ENCODE results near the gene RBCK1.

The RBCK1 gene

GRCh38 chr20:428658-429200 is 20.6 kb downstream of the RBCK1 start:
- Histone ChIP-seq H3K4me2 (ENCODE audit: low read length) (no peak overlapping the region), H3K27ac (no peak overlapping the region), H3K27me3 (ENCODE audit: control insufficient read depth, insufficient read depth, low read length) (no peaks in the 10 kb centered on the region), H3K36me3 (ENCODE audit: control insufficient read depth, insufficient read depth, low read length) (no peaks in the 10 kb centered on the region), H3K9ac (no peak overlapping the region), H2AFZ (no peak overlapping the region), H3K4me3 (ENCODE audit: low read depth, low read length) (no peak overlapping the region), H3K79me2 (no peaks in the 10 kb centered on the region), H3K4me1 (no peaks in the 10 kb centered on the region), H3K9me3 (ENCODE audit: control insufficient read depth, low read length) (no peaks in the 10 kb centered on the region)
- TF ChIP-seq CTCF (IDR thresholded peaks at IDR 0.05), result no peak

DNA sequence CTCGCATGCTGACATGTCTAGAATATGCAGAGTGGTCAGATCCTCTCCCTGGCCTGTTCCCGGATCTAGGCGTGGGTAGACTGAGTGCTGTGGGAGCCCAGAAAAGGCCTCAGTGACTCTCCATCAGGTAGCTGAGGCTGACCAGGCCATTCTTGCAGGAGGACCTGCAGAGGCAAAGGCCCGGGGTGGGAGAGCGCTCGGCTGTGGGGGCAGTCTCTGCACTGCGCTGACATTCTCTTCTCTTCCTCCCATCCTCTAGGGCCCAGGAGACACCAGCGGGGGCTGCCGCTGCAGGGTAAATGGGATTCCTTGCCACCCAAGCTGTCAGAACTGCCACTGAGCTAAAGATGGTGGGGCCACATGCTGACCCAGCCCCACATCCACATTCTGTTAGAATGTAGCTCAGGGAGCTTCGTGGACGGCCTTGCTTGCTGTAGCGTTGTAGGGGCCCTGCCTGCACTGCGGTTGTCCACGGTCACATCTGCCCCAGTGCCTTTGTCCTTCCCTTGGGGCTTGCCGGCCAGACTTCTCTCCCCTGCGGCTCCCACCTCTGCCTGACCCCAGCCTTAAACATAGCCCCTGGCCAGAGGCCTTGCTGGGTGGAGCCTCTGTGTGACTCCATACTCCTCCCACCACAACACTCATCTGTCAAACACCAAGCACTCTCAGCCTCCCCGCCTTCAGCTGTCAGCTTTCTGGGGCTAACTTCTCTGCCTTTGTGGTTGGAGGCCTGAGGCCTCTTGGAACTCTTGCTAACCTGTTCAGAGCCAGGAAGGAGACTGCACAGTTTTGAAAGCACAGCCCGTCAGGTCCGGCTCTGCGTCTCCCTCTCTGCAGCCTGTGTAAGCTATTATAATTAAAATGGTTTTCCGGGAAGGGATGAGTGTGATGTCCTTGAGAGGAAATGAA is 22.2 kb downstream of the RBCK1 start:
- Histone ChIP-seq H3K4me3 (ENCODE audit: low read depth, low read length) (no peak overlapping the region), H3K36me3 (ENCODE audit: control insufficient read depth, insufficient read depth, low read length) (no peaks in the 10 kb centered on the region), H3K9ac (no peak overlapping the region), H3K27me3 (ENCODE audit: control insufficient read depth, insufficient read depth, low read length) (no peaks in the 10 kb centered on the region), H3K27ac (no peak overlapping the region), H3K4me1 (no peaks in the 10 kb centered on the region), H3K4me2 (ENCODE audit: low read length) (no peak overlapping the region), H3K9me3 (ENCODE audit: control insufficient read depth, low read length) (no peaks in the 10 kb centered on the region), H3K79me2 (no peaks in the 10 kb centered on the region), H2AFZ (no peak overlapping the region)
- TF ChIP-seq CTCF (IDR thresholded peaks at IDR 0.05), result no peak

GRCh38 chr20:431012-431904 is 23.2 kb downstream of the RBCK1 start:
- H3K4me2 ChIP-seq (ENCODE audit: low read length), result no peak overlapping the region
- no peaks in the 10 kb centered on the region for H3K4me1 ChIP-seq
- no peak overlapping the region for H2AFZ ChIP-seq
- H3K9ac ChIP-seq, result no peak overlapping the region
- H3K27me3 ChIP-seq (ENCODE audit: control insufficient read depth, insufficient read depth, low read length), result no peaks in the 10 kb centered on the region
- H3K9me3 ChIP-seq (ENCODE audit: control insufficient read depth, low read length), result no peaks in the 10 kb centered on the region
- TF ChIP-seq CTCF (IDR thresholded peaks at IDR 0.05), result peak; percentile 93
- H3K79me2 ChIP-seq, result no peaks in the 10 kb centered on the region
- no peaks in the 10 kb centered on the region for H3K36me3 ChIP-seq (ENCODE audit: control insufficient read depth, insufficient read depth, low read length)
- no peak overlapping the region for H3K4me3 ChIP-seq (ENCODE audit: low read depth, low read length)
- H3K27ac ChIP-seq, result no peak overlapping the region

GRCh38 chr20:432208-432607 is 24.1 kb downstream of the RBCK1 start:
- Histone ChIP-seq H3K9me3 (ENCODE audit: control insufficient read depth, low read length) (no peaks in the 10 kb centered on the region), H3K27ac (no peak overlapping the region), H3K27me3 (ENCODE audit: control insufficient read depth, insufficient read depth, low read length) (no peaks in the 10 kb centered on the region), H3K4me3 (ENCODE audit: low read depth, low read length) (no peak overlapping the region), H3K79me2 (no peaks in the 10 kb centered on the region), H3K36me3 (ENCODE audit: control insufficient read depth, insufficient read depth, low read length) (no peaks in the 10 kb centered on the region), H3K4me1 (no peaks in the 10 kb centered on the region), H3K4me2 (ENCODE audit: low read length) (no peak overlapping the region), H3K9ac (no peak overlapping the region), H2AFZ (no peak overlapping the region)
- no peak for TF ChIP-seq CTCF (IDR thresholded peaks at IDR 0.05)

All from parathyroid adenoma (tissue), 2 donors.